Lower leg skin (tissue), 3 donors: Measurements from ENCODE around the gene VWA1.

Experiments used
- CTCF ChIP-seq, 3 donors: fragments of 450-650 bp; IDR thresholded peaks; one replicate each; pipeline ENCODE4 v1.5.1; 2016; ENCODE audit warnings: antibody characterized with exemption in 3 of 3, mild to moderate bottlenecking in 3 of 3, moderate library complexity in 2 of 3
- POLR2A ChIP-seq, 2 donors: fragments of 450-650 bp; IDR thresholded peaks; one replicate each; pipeline ENCODE4 v1.6.1; 2016 to 2017; ENCODE audit warnings: antibody characterized with exemption in 2 of 2, mild to moderate bottlenecking in 1 of 2, moderate library complexity in 1 of 2

GRCh38 chr1:1387098-1388077 is 48.1 kb upstream of the VWA1 start:
- TF ChIP-seq CTCF (IDR thresholded peaks at IDR 0.05) (no peak), POLR2A (IDR thresholded peaks at IDR 0.05) (no peak)
